ENCODE measurements around the gene SLC22A14.

GRCh38 chr3:38264353-38264771 lies 17.7 kb upstream of the SLC22A14 start:
- TF ChIP-seq CTCF (IDR thresholded peaks at IDR 0.05) = no peak
- no peak for TF ChIP-seq POLR2A (IDR thresholded peaks at IDR 0.05)
